ENCODE data around the gene C16orf89. TPM values are rescaled to one million over a fixed set of nuclear protein-coding genes. Genes with fewer than 3 reads are reported as not detected.
A peak's percentile ranks its signal among the peaks of the same experiment; 100 is the strongest.
"Not testable (repeated sequence)": the region's sequence is repeated elsewhere in the genome, so short reads cannot be mapped to it uniquely, and the experiment has no call there.

The C16orf89 gene
- total and polyA plus RNA-seq, 4 donors = 17.7 to 416 (median 60.2) TPM

DNA sequence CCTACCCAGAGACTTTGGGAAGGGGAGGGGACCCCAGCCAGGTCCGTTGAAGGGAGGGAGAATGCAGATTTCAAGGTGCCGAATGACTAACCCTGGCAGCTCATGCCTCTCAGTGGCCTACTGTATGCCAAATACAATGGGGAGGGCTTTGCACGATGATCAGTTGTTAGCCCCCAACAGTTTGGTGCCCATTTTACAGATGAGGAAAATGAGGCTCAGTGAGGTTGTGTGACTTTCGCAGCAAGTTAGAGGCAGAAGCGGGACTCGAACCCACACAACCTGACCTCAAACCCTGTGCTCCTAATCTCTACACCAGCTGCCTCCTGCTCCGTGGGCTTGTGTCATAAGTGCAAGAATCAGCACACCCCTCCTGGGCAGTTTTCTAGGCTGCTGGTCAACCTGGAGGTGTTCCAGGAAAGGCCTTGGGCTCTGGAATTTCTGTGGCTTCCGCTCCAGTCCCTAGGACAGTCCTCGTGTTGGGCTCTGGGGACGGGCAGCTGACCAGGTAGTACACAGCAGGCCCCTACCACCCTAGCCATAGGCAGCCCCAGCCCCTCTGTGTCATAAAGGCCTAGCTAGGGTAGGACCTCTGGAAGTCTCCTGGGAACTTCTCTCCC lies 20.1 kb downstream of the C16orf89 start:
- Histone ChIP-seq H3K4me3 (ENCODE audit: low read depth, low read length) (no peak overlapping the region), H3K27ac (ENCODE audit: low read depth, low read length) (no peak overlapping the region), H3K9me3 (ENCODE audit: control insufficient read depth, insufficient read depth, low read length) (no peaks in the 10 kb centered on the region), H3K36me3 (ENCODE audit: control insufficient read depth, insufficient read depth, low read length) (peaks cover 14% of the 10 kb centered on the region), H3K27me3 (ENCODE audit: control insufficient read depth, insufficient read depth, low read length) (no peaks in the 10 kb centered on the region), H3K4me1 (ENCODE audit: control insufficient read depth, insufficient read depth, low read length) (no peaks in the 10 kb centered on the region)
- no peak for DNase-seq (ENCODE audit: low read depth in 4 of 6, low spot score in 6 of 6)
- 85% methylated on average over 10 of the region's 10 CpGs for WGBS (ENCODE audit: insufficient coverage)

GRCh38 chr16:5044581-5044980 lies 21.2 kb downstream of the C16orf89 start:
- H3K36me3 ChIP-seq (ENCODE audit: control insufficient read depth, insufficient read depth, low read length) = peaks cover 14% of the 10 kb centered on the region
- H3K27ac ChIP-seq (ENCODE audit: low read depth, low read length); H3K27me3 ChIP-seq (ENCODE audit: control insufficient read depth, insufficient read depth, low read length); H3K4me3 ChIP-seq (ENCODE audit: low read depth, low read length); H3K9me3 ChIP-seq (ENCODE audit: control insufficient read depth, insufficient read depth, low read length); H3K4me1 ChIP-seq (ENCODE audit: control insufficient read depth, insufficient read depth, low read length); DNase-seq (ENCODE audit: low read depth in 4 of 6, low spot score in 6 of 6): not testable (repeated sequence)
- 92% methylated on average over 9 of the region's 11 CpGs for WGBS (ENCODE audit: insufficient coverage)

- Histone ChIP-seq H3K9me3 (ENCODE audit: control insufficient read depth, insufficient read depth, low read length) (no peaks in the 10 kb centered on the region), H3K27ac (ENCODE audit: low read depth, low read length) (no peak overlapping the region), H3K27me3 (ENCODE audit: control insufficient read depth, insufficient read depth, low read length) (no peaks in the 10 kb centered on the region), H3K36me3 (ENCODE audit: control insufficient read depth, insufficient read depth, low read length) (peaks cover 14% of the 10 kb centered on the region), H3K4me1 (ENCODE audit: control insufficient read depth, insufficient read depth, low read length) (no peaks in the 10 kb centered on the region), H3K4me3 (ENCODE audit: low read depth, low read length) (no peak overlapping the region)
- DNase-seq (ENCODE audit: low read depth in 4 of 6, low spot score in 6 of 6) = no peak
- WGBS (ENCODE audit: insufficient coverage) = 92% methylated on average over 7 of the region's 8 CpGs
These were observed 21.7 kb downstream of the C16orf89 start for GRCh38 chr16:5044011-5044540.

GRCh38 chr16:5042574-5043171 lies 23.1 kb downstream of the C16orf89 start:
- Histone ChIP-seq H3K27me3 (ENCODE audit: control insufficient read depth, insufficient read depth, low read length) (no peaks in the 10 kb centered on the region), H3K36me3 (ENCODE audit: control insufficient read depth, insufficient read depth, low read length) (peaks cover 14% of the 10 kb centered on the region), H3K4me1 (ENCODE audit: control insufficient read depth, insufficient read depth, low read length) (no peaks in the 10 kb centered on the region), H3K9me3 (ENCODE audit: control insufficient read depth, insufficient read depth, low read length) (no peaks in the 10 kb centered on the region), H3K4me3 (ENCODE audit: low read depth, low read length) (no peak overlapping the region), H3K27ac (ENCODE audit: low read depth, low read length) (no peak overlapping the region)
- DNase-seq (ENCODE audit: low read depth in 4 of 6, low spot score in 6 of 6) = no peak
- 67% methylated on average over 10 of the region's 14 CpGs for WGBS (ENCODE audit: insufficient coverage)

DNA sequence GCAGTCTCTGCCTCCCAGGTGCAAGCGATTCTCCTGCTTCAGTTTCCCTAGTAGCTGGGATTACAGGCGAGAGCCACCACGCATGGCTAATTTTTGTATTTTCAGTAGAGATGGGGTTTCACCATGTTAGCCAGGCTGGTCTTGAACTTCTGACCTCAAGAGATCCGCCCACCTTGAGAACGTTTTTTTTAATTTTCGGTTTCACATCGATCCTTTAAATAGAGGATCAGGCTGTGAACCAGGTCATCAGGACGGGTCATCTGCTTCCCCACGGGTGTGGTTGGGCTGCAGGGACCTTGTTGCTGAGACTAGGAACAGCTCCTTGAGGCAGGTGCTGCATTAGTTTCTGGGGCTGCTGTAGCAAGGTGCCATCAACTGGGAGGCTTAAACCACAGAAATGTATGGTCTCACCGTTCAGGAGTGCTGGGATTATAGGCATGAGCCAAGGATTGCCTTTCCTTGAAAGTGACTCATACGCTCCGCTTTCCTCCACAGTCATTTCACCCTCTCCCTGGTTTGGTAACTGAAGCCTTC lies 24.1 kb downstream of the C16orf89 start:
- WGBS (ENCODE audit: insufficient coverage) = 80% methylated on average over 11 of the region's 12 CpGs

DNA sequence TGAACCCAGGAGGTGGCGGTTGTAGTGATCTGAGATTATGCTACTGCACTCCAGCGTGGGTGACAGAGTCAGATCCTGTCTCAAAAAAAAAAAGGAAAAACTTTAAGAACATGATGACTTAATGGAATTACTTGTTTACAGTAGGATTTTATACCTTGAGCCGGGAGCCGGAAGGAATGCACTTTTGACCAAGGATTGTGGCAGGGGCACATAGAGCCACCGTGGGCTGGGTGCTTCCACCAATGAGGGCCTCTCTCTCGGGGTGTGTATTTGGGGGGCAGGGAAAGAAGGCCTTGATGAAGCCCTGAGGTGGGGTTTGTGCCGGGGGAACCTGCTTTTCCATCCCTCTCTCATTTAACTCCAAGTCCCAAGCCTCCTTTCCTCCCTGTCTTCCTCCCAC lies 25.3 kb downstream of the C16orf89 start:
- WGBS (ENCODE audit: insufficient coverage) = 95% methylated on average over 5 of the region's 7 CpGs
- H3K9me3 ChIP-seq (ENCODE audit: control insufficient read depth, insufficient read depth, low read length) = no peaks in the 10 kb centered on the region
- H3K4me1 ChIP-seq (ENCODE audit: control insufficient read depth, insufficient read depth, low read length) = no peaks in the 10 kb centered on the region

More for the DNA sequence above, 24.1 kb downstream of the C16orf89 start:
- no peaks in the 10 kb centered on the region for H3K27me3 ChIP-seq (ENCODE audit: control insufficient read depth, insufficient read depth, low read length)
- H3K9me3 ChIP-seq (ENCODE audit: control insufficient read depth, insufficient read depth, low read length) = no peaks in the 10 kb centered on the region
- no peak overlapping the region for H3K27ac ChIP-seq (ENCODE audit: low read depth, low read length)
- peaks cover 14% of the 10 kb centered on the region for H3K36me3 ChIP-seq (ENCODE audit: control insufficient read depth, insufficient read depth, low read length)
- H3K4me1 ChIP-seq (ENCODE audit: control insufficient read depth, insufficient read depth, low read length) = no peaks in the 10 kb centered on the region
- no peak for DNase-seq (ENCODE audit: low read depth in 4 of 6, low spot score in 6 of 6)
- H3K4me3 ChIP-seq (ENCODE audit: low read depth, low read length) = no peak overlapping the region

DNA sequence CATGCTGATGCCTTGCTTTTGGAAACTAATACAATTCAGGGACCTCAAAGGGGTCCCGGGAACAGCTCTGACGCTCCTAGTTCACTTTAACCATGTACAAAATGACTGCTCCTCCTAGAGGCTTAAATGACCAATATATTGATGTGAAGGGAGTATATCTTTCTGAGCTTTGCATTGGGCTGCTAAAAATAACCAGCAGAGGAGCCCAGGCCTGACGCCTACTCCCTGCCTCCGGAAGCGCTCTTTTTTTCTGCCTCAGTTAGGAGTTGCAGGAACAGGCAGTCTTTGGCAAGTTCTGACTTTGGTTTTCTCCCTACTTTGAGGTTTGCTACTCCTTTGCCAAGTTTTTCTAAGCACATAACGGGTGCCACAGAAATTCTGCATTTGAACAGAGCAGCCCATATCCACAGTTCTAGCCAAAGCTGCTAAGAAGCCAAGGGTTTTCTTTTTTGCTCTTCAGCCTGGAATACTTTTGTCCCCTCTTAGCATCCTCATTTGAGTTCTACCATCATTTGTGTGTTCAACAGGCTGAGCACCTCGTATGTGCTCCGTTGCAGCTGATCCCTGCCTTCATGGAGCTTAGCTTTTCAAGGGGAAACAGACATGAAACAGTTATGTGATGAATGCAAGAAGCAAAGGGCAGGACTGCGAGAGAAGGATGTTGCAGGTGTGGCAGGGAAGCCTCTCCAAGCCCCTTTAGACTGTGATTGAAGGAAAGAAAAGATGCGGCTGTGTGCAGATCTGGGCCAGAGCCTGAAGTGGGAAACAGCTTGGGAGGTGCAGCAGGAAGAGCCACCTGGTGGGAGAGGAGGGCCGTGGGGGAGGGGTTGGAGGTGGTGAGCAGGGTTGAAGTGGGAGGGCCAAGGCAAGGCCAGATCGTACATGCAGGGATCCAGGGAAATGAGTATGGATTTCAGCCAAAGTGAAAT lies 29.3 kb downstream of the C16orf89 start:
- no peak overlapping the region for H3K27ac ChIP-seq (ENCODE audit: low read depth, low read length)
- peak in 1 of 6 donors; percentile 61 for DNase-seq (ENCODE audit: low read depth in 4 of 6, low spot score in 6 of 6)

More for the DNA sequence above, 25.3 kb downstream of the C16orf89 start:
- peaks cover 14% of the 10 kb centered on the region for H3K36me3 ChIP-seq (ENCODE audit: control insufficient read depth, insufficient read depth, low read length)
- DNase-seq (ENCODE audit: low read depth in 4 of 6, low spot score in 6 of 6) = no peak
- no peak overlapping the region for H3K27ac ChIP-seq (ENCODE audit: low read depth, low read length)
- no peaks in the 10 kb centered on the region for H3K27me3 ChIP-seq (ENCODE audit: control insufficient read depth, insufficient read depth, low read length)
- no peak overlapping the region for H3K4me3 ChIP-seq (ENCODE audit: low read depth, low read length)

DNA sequence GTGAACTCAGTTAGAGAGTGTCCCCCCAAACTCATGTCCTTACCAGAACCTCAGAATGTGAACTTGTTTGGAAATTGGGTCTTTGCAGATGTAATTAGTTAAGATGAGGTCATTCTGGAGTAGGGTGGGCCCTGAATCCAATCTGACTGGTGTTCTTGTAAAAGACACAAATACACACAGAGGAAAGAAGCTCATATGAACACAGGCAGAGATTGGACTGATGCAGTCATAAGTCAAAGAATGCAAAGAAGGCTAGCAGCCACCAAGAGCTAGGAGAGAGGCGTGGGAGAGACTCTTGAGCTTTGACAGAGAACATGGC lies 29.9 kb downstream of the C16orf89 start:
- H3K36me3 ChIP-seq (ENCODE audit: control insufficient read depth, insufficient read depth, low read length) = no peaks in the 10 kb centered on the region
- H3K4me3 ChIP-seq (ENCODE audit: low read depth, low read length) = no peak overlapping the region
- no peaks in the 10 kb centered on the region for H3K27me3 ChIP-seq (ENCODE audit: control insufficient read depth, insufficient read depth, low read length)
- no peak for DNase-seq (ENCODE audit: low read depth in 4 of 6, low spot score in 6 of 6)
- H3K27ac ChIP-seq (ENCODE audit: low read depth, low read length) = no peak overlapping the region
- H3K9me3 ChIP-seq (ENCODE audit: control insufficient read depth, insufficient read depth, low read length) = no peaks in the 10 kb centered on the region
- H3K4me1 ChIP-seq (ENCODE audit: control insufficient read depth, insufficient read depth, low read length) = peaks cover 15% of the 10 kb centered on the region
- 70% methylated on average over 1 of the region's 1 CpG for WGBS (ENCODE audit: insufficient coverage)

More for the DNA sequence above, 29.3 kb downstream of the C16orf89 start:
- Histone ChIP-seq H3K36me3 (ENCODE audit: control insufficient read depth, insufficient read depth, low read length) (no peaks in the 10 kb centered on the region), H3K27me3 (ENCODE audit: control insufficient read depth, insufficient read depth, low read length) (no peaks in the 10 kb centered on the region), H3K9me3 (ENCODE audit: control insufficient read depth, insufficient read depth, low read length) (no peaks in the 10 kb centered on the region), H3K4me3 (ENCODE audit: low read depth, low read length) (no peak overlapping the region), H3K4me1 (ENCODE audit: control insufficient read depth, insufficient read depth, low read length) (peaks cover 15% of the 10 kb centered on the region)
- WGBS (ENCODE audit: insufficient coverage) = 58% methylated on average over 9 of the region's 12 CpGs

- H3K27ac ChIP-seq (ENCODE audit: low read depth, low read length) = no peak overlapping the region
- DNase-seq (ENCODE audit: low read depth in 4 of 6, low spot score in 6 of 6) = no peak
- 17% methylated on average over 2 of the region's 2 CpGs for WGBS (ENCODE audit: insufficient coverage)
These were observed 31.6 kb downstream of the C16orf89 start for GRCh38 chr16:5034167-5034523.

More at GRCh38 chr16:5034167-5034523, 31.6 kb downstream of the C16orf89 start:
- H3K4me3 ChIP-seq (ENCODE audit: low read depth, low read length) = peak overlapping the region; percentile 61
- no peaks in the 10 kb centered on the region for H3K27me3 ChIP-seq (ENCODE audit: control insufficient read depth, insufficient read depth, low read length)
- no peaks in the 10 kb centered on the region for H3K9me3 ChIP-seq (ENCODE audit: control insufficient read depth, insufficient read depth, low read length)
- peaks cover 15% of the 10 kb centered on the region for H3K4me1 ChIP-seq (ENCODE audit: control insufficient read depth, insufficient read depth, low read length)
- peaks cover 16% of the 10 kb centered on the region for H3K36me3 ChIP-seq (ENCODE audit: control insufficient read depth, insufficient read depth, low read length)

Data from spinal cord (tissue), 10 donors.